ENCODE measurements around the gene CPT1B. TPM values are rescaled to one million over a fixed set of nuclear protein-coding genes. Genes with fewer than 3 reads are reported as not detected.

CPT1B gene
- total RNA-seq, 1 experiment from 2014 or later, result 19.2 TPM

DNA sequence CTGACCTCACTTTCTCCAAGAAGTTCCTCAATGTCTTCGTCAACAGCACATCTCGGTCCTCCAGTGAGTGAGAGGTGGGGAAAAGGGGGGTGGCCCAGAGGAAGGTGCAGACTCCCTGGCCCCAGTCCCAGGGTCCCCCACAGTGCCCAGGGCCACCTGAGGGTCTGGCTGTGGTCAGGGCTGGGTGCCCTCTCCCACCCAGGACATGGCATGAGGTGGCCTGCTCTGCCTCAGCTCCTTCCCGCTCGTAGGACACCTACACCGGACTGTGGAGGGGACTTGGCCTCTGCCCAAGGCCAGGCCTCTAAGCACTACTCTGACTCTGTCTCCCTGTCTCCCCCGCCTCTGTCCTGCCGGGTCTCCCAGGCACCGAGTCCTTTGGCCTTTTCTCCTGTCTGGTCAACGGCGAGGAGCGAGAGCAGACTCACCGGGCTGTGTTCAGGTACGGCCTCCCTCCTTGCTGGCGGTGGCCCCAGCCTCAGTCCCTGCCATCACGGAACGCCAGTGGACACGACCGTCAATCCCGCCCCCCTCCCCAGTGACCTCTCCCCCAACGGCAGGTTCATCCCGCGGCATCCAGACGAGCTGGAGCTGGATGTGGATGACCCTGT is 26.9 kb upstream of the CPT1B start:
- Histone ChIP-seq H3K36me3 (ENCODE audit: insufficient read depth, low read length, poor library complexity, severe bottlenecking) (no peaks in the 10 kb centered on the region), H3K4me3 (ENCODE audit: low read depth, low read length, poor library complexity, severe bottlenecking) (no peak overlapping the region), H3K4me1 (ENCODE audit: insufficient read depth, low read length, poor library complexity, severe bottlenecking) (no peaks in the 10 kb centered on the region), H3K27ac (ENCODE audit: low read depth, low read length, poor library complexity, severe bottlenecking) (no peak overlapping the region), H3K27me3 (replicated peaks; ENCODE audit: insufficient read depth, low read depth, low read length, poor library complexity) (no peaks in the 10 kb centered on the region), H3K9me3 (ENCODE audit: low read depth, low read length, poor library complexity, severe bottlenecking) (no peaks in the 10 kb centered on the region)
- BruUV-seq (replicated peaks), result no TSS peak
- CTCF ChIA-PET, result no interaction called here
- POLR2A ChIA-PET (ENCODE audit: low non-redundant PET), result no interaction called here
- TF ChIP-seq, protein P1, sequence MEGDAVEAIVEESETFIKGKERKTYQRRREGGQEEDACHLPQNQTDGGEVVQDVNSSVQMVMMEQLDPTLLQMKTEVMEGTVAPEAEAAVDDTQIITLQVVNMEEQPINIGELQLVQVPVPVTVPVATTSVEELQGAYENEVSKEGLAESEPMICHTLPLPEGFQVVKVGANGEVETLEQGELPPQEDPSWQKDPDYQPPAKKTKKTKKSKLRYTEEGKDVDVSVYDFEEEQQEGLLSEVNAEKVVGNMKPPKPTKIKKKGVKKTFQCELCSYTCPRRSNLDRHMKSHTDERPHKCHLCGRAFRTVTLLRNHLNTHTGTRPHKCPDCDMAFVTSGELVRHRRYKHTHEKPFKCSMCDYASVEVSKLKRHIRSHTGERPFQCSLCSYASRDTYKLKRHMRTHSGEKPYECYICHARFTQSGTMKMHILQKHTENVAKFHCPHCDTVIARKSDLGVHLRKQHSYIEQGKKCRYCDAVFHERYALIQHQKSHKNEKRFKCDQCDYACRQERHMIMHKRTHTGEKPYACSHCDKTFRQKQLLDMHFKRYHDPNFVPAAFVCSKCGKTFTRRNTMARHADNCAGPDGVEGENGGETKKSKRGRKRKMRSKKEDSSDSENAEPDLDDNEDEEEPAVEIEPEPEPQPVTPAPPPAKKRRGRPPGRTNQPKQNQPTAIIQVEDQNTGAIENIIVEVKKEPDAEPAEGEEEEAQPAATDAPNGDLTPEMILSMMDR (conservative IDR thresholded peaks at IDR 0.05; ENCODE audit: low read depth, low read length), result no peak
- TF ChIP-seq EZH2 (IDR thresholded peaks at IDR 0.05; ENCODE audit: borderline replicate concordance, low read depth, low read length, poor library complexity, severe bottlenecking), result no peak
- DNase-seq (ENCODE audit: low spot score), result no peak
- intact Hi-C loops (cut with micrococcal nuclease; ENCODE audit: unreplicated experiment), result loop anchor here (10.0 kb wide), 1 partner anchor 60 kb away; the partner anchor contains the start of gene KLHDC7B

GRCh38 chr22:50604256-50605001 is 26.2 kb upstream of the CPT1B start:
- Histone ChIP-seq H3K4me1 (ENCODE audit: insufficient read depth, low read length, poor library complexity, severe bottlenecking) (no peaks in the 10 kb centered on the region), H3K9me3 (ENCODE audit: low read depth, low read length, poor library complexity, severe bottlenecking) (no peaks in the 10 kb centered on the region), H3K27me3 (replicated peaks; ENCODE audit: insufficient read depth, low read depth, low read length, poor library complexity) (no peaks in the 10 kb centered on the region), H3K36me3 (ENCODE audit: insufficient read depth, low read length, poor library complexity, severe bottlenecking) (no peaks in the 10 kb centered on the region), H3K27ac (ENCODE audit: low read depth, low read length, poor library complexity, severe bottlenecking) (no peak overlapping the region), H3K4me3 (ENCODE audit: low read depth, low read length, poor library complexity, severe bottlenecking) (no peak overlapping the region)
- ChIA-PET CTCF (no interaction called here), POLR2A (ENCODE audit: low non-redundant PET) (no interaction called here)
- DNase-seq (ENCODE audit: low spot score), result no peak
- BruUV-seq (replicated peaks), result no TSS peak
- intact Hi-C loops (cut with micrococcal nuclease; ENCODE audit: unreplicated experiment), result loop anchor here (10.0 kb wide), 1 partner anchor 60 kb away; the partner anchor contains the start of gene KLHDC7B
- TF ChIP-seq EZH2 (IDR thresholded peaks at IDR 0.05; ENCODE audit: borderline replicate concordance, low read depth, low read length, poor library complexity, severe bottlenecking), result no peak
- TF ChIP-seq, protein P1 (conservative IDR thresholded peaks at IDR 0.05; ENCODE audit: low read depth, low read length), result no peak

DNA sequence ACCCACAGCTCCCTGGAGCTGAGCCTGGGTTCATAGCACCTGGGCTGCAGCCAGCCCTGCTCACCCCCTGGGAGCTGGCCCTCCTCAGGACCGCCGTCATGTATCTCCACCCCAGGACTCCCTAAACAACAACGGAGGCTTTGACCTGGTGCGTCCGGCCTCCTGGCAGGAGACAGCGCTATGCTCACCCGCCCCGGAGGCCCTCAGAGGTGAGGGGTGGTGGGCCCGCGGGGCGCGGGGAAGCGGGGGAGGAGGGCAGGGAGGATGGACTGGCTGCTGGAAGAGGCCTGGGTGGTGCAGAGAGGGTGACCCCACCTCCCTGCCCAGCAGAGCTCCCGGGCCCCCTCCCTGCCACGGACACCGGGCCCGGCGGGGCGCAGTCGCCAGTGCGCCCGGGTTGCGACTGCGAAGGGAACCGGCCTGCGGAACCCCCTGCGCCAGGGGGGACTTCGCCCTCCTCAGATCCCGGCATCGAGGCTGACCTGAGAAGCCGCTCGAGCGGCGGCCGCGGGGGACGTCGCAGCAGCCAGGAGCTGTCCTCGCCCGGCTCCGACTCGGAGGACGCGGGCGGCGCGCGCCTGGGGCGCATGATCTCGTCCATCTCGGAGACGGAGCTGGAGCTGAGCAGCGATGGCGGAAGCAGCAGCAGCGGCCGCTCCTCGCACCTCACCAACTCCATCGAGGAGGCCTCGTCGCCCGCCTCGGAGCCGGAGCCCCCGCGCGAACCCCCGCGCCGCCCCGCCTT is 25.5 kb upstream of the CPT1B start:
- Histone ChIP-seq H3K27me3 (replicated peaks; ENCODE audit: insufficient read depth, low read depth, low read length, poor library complexity) (no peaks in the 10 kb centered on the region), H3K27ac (ENCODE audit: low read depth, low read length, poor library complexity, severe bottlenecking) (no peak overlapping the region), H3K9me3 (ENCODE audit: low read depth, low read length, poor library complexity, severe bottlenecking) (no peaks in the 10 kb centered on the region), H3K36me3 (ENCODE audit: insufficient read depth, low read length, poor library complexity, severe bottlenecking) (no peaks in the 10 kb centered on the region), H3K4me1 (ENCODE audit: insufficient read depth, low read length, poor library complexity, severe bottlenecking) (no peaks in the 10 kb centered on the region), H3K4me3 (ENCODE audit: low read depth, low read length, poor library complexity, severe bottlenecking) (no peak overlapping the region)
- ChIA-PET CTCF (no interaction called here), POLR2A (ENCODE audit: low non-redundant PET) (no interaction called here)
- DNase-seq (ENCODE audit: low spot score), result no peak
- TF ChIP-seq EZH2 (IDR thresholded peaks at IDR 0.05; ENCODE audit: borderline replicate concordance, low read depth, low read length, poor library complexity, severe bottlenecking), result no peak
- TF ChIP-seq, protein P1 (conservative IDR thresholded peaks at IDR 0.05; ENCODE audit: low read depth, low read length), result no peak
- intact Hi-C loops (cut with micrococcal nuclease; ENCODE audit: unreplicated experiment), result loop anchor here (10.0 kb wide), 1 partner anchor 59 kb away; the partner anchor contains the start of gene KLHDC7B
- BruUV-seq (replicated peaks), result no TSS peak
